A673 (cell line): ENCODE data around the gene ADGRF1. TPM values are rescaled to one million over a fixed set of nuclear protein-coding genes. Genes with fewer than 3 reads are reported as not detected.

Experiments
- BruUV-seq: library from RNA; stranded (reverse); fragments of 400-500 nt; replicated peaks from 2 replicates; lab custom pipeline; 2021; lab: Mats Ljungman, UMichigan
- CTCF ChIA-PET: fragments of 300-600 bp; sonication (Branson Sonifier 250); formaldehyde crosslinking; loops from one replicate; lab custom pipeline; 2022; ENCODE audit warnings: antibody characterized with exemption; lab: Charles Lee
- POLR2A ChIA-PET: fragments of 300-600 bp; sonication (Branson Sonifier 250); formaldehyde crosslinking; loops from one replicate; lab custom pipeline; 2022; ENCODE audit warnings: antibody characterized with exemption; ENCODE audit not compliant: low non-redundant PET; lab: Charles Lee
- DNase-seq: peaks from one replicate; pipeline ENCODE4 v3.0.0-alpha.2; 2015; ENCODE audit warnings: low spot score
- H3K27ac ChIP-seq: fragments of 200-600 bp; sonication (generic); 2 replicates; pipeline ENCODE4 v1.5.1; 2016; ENCODE audit warnings: mixed run types, low read depth, mild to moderate bottlenecking, mixed read lengths, antibody characterized with exemption, low read length; ENCODE audit not compliant: poor library complexity, severe bottlenecking
- H3K27me3 ChIP-seq: fragments of 200-600 bp; sonication (generic); replicated peaks from 2 replicates; pipeline ENCODE4 v1.6.1; 2017; ENCODE audit warnings: mixed run types, low read depth, mild to moderate bottlenecking, mixed read lengths, antibody characterized with exemption, low read length; ENCODE audit not compliant: insufficient read depth, poor library complexity
- H3K36me3 ChIP-seq: fragments of 200-600 bp; sonication (generic); 2 replicates; pipeline ENCODE4 v1.6.1; 2016; ENCODE audit warnings: mixed run types, mild to moderate bottlenecking, mixed read lengths, antibody characterized with exemption, low read length; ENCODE audit not compliant: insufficient read depth, poor library complexity, severe bottlenecking
- H3K4me1 ChIP-seq: fragments of 200-600 bp; sonication (generic); 2 replicates; pipeline ENCODE4 v1.6.1; 2017; ENCODE audit warnings: mixed run types, mild to moderate bottlenecking, mixed read lengths, antibody characterized with exemption, low read length; ENCODE audit not compliant: insufficient read depth, poor library complexity, severe bottlenecking
- H3K4me3 ChIP-seq: fragments of 200-600 bp; sonication (generic); 2 replicates; pipeline ENCODE4 v1.5.1; 2016; ENCODE audit warnings: low read depth, mixed run types, mild to moderate bottlenecking, mixed read lengths, low read length; ENCODE audit not compliant: poor library complexity, severe bottlenecking
- H3K9me3 ChIP-seq: fragments of 200-600 bp; sonication (generic); 2 replicates; pipeline ENCODE4 v1.6.1; 2016; ENCODE audit warnings: mixed run types, low read depth, mild to moderate bottlenecking, mixed read lengths, antibody characterized with exemption, low read length; ENCODE audit not compliant: poor library complexity, severe bottlenecking
- EZH2 ChIP-seq: fragments of 200-600 bp; sonication (generic); IDR thresholded peaks from 2 replicates; pipeline ENCODE4 v1.6.1; 2017; ENCODE audit warnings: borderline replicate concordance, low read depth, mild to moderate bottlenecking, mixed read lengths, antibody characterized with exemption, low read length; ENCODE audit not compliant: poor library complexity, severe bottlenecking
- intact Hi-C: fragments of 100-400 bp; cut with micrococcal nuclease; formaldehyde crosslinking; loops from one replicate; pipeline ENCODE4 v1.10.0; 2022; ENCODE audit not compliant: unreplicated experiment
- total RNA-seq: library from RNA; stranded (reverse); gene quantifications from 2 replicates; pipeline ENCODE4 v1.2.3, GENCODE V29; 2021
- TF ChIP-seq, protein P1 (sequence below): fragments of 300-800, 200-600 bp; sonication (generic); conservative IDR thresholded peaks from 2 replicates; pipeline ENCODE4 v1.5.1; 2017; ENCODE audit warnings: low read depth, mild to moderate bottlenecking, antibody characterized with exemption, low read length, moderate library complexity, mixed read lengths

The ADGRF1 gene
- total RNA-seq, 1 experiment from 2014 or later, result not detected

DNA sequence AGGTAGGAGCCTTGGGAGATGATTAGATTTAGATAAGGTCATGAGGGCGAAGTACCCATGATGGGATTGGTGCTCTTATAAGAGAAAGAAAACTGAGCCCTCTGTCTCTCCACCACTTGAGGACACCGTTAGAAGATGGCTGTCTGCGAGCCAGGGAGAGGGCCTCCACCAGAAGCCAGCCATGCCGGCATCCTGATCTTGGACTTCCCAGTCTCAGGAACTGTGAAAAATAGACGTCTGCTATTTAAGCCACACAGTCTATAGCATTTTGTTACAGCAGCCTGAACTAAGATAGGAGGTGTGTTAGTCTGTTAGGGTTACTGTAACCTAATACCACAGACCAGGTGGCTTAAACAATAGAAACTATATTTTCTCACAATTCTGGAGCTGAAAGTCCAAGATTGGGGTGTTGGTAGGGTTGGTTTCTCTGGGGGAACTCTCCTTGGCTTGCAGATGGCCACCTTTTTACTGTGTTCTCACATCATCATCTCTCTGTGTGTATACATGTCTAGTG lies 38.0 kb upstream of the ADGRF1 start:
- H3K9me3 ChIP-seq, result no peaks in the 10 kb centered on the region
- ChIA-PET CTCF (interaction anchor here (0.7 kb wide), 1 partner anchor 53 kb away, joined by 8 read pairs; no protein-coding TSS in a partner anchor), POLR2A (no interaction called here)
- no peak for DNase-seq
- no peak overlapping the region for H3K4me3 ChIP-seq
- intact Hi-C loops, result no loop called here
- no peak overlapping the region for H3K27ac ChIP-seq
- peaks cover 17% of the 10 kb centered on the region for H3K4me1 ChIP-seq
- TF ChIP-seq EZH2, result no peak
- TF ChIP-seq, protein P1, sequence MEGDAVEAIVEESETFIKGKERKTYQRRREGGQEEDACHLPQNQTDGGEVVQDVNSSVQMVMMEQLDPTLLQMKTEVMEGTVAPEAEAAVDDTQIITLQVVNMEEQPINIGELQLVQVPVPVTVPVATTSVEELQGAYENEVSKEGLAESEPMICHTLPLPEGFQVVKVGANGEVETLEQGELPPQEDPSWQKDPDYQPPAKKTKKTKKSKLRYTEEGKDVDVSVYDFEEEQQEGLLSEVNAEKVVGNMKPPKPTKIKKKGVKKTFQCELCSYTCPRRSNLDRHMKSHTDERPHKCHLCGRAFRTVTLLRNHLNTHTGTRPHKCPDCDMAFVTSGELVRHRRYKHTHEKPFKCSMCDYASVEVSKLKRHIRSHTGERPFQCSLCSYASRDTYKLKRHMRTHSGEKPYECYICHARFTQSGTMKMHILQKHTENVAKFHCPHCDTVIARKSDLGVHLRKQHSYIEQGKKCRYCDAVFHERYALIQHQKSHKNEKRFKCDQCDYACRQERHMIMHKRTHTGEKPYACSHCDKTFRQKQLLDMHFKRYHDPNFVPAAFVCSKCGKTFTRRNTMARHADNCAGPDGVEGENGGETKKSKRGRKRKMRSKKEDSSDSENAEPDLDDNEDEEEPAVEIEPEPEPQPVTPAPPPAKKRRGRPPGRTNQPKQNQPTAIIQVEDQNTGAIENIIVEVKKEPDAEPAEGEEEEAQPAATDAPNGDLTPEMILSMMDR, result no peak
- H3K27me3 ChIP-seq, result no peaks in the 10 kb centered on the region
- H3K36me3 ChIP-seq, result no peaks in the 10 kb centered on the region
- BruUV-seq, result no TSS peak

DNA sequence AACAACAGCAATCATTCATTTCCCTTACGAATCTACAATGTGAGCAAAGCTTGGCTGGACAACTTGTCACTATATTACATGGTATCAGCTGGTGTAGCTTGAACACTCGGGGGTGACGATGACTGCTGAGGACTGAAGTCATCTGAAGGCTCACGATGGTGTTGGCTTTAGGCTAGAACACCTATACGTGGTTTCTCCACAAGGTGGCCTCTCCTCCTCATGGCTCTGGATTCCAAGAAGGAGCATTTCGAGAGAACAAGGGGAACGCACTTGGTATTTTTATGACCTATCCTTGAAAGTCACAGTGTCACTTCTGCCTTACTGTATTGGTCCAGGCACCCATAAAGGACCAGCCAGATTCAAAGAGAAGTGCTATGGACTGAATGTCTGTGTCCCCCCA lies 37.5 kb upstream of the ADGRF1 start:
- POLR2A ChIA-PET, result interaction anchor here (0.6 kb wide), 1 partner anchor 200 kb away, joined by 3 read pairs; no protein-coding TSS in a partner anchor
- BruUV-seq, result no TSS peak
- peak; percentile 25 for DNase-seq

DNA sequence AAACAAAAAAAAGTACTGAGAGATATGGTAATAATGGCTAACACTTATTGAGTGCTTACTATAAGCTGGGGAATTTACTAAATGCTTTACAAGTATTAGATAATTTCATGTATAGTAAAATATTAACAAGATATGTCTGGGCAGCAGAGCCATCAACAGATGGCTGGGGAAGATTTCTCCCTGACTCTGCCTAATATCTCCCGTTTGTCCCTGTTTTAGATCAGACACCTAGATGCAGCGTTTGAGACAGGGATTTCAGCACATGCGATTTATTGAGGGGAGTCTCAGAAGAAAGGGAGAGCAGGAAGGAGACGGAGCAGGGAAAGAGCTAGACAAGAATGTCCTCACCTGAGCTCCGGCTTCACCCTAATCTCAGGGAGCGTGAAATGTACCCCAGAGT lies 36.9 kb upstream of the ADGRF1 start:
- Histone ChIP-seq H3K27me3 (no peaks in the 10 kb centered on the region), H3K4me1 (peaks cover 11% of the 10 kb centered on the region), H3K4me3 (no peak overlapping the region), H3K36me3 (no peaks in the 10 kb centered on the region), H3K9me3 (no peaks in the 10 kb centered on the region), H3K27ac (no peak overlapping the region)
- ChIA-PET POLR2A (interaction anchor here (0.5 to 0.6 kb wide), 2 partner anchors 192 to 200 kb away, joined by 3 read pairs; no protein-coding TSS in a partner anchor), CTCF (no interaction called here)
- DNase-seq, result no peak
- intact Hi-C loops, result no loop called here
- TF ChIP-seq, protein P1, result no peak
- TF ChIP-seq EZH2, result no peak
- no TSS peak for BruUV-seq

More for the DNA sequence above, 37.5 kb upstream of the ADGRF1 start:
- H3K36me3 ChIP-seq, result no peaks in the 10 kb centered on the region
- H3K27me3 ChIP-seq, result no peaks in the 10 kb centered on the region
- CTCF ChIA-PET, result no interaction called here
- intact Hi-C loops, result no loop called here
- no peak for TF ChIP-seq EZH2
- TF ChIP-seq, protein P1, result peak; percentile 39; the same call in 1 of the 2 replicates
- no peak overlapping the region for H3K4me3 ChIP-seq
- H3K9me3 ChIP-seq, result no peaks in the 10 kb centered on the region
- no peak overlapping the region for H3K27ac ChIP-seq
- H3K4me1 ChIP-seq, result peaks cover 17% of the 10 kb centered on the region
